HepG2 (cell line): ENCODE measurements around the gene SPTBN2. TPM values are rescaled to one million over a fixed set of nuclear protein-coding genes. Genes with fewer than 3 reads are reported as not detected.

ENCODE experiments used
- ATAC-seq: fragments of 200-7000 bp; cut with Tn5 transposase; 3 replicates; pipeline ENCODE4 v1.9.1; 2020; ENCODE audit warnings: mild to moderate bottlenecking, moderate library complexity
- BruUV-seq: library from RNA; stranded (reverse); fragments of 400-500 nt; replicated peaks from 2 replicates; lab custom pipeline; 2021; lab: Mats Ljungman, UMichigan
- CTCF ChIA-PET: fragments of 300-600 bp; formaldehyde crosslinking; extraction: SDS; loops from one replicate; lab custom pipeline; 2021; ENCODE audit warnings: low total read pairs, inconsistent platforms, low intra/inter-chr PET ratio; lab: Yijun Ruan, JAX
- POLR2A ChIA-PET: fragments of 350-600 bp; sonication (Branson Sonifier 250); formaldehyde crosslinking; loops from one replicate; lab custom pipeline; 2020; ENCODE audit warnings: antibody characterized with exemption, inconsistent platforms; lab: Yijun Ruan, JAX
- DNase-seq: peaks from one replicate; pipeline ENCODE4 v3.0.0-alpha.2; 2015; ENCODE audit warnings: low spot score
- FAIRE-seq: peaks from 3 replicates; lab custom pipeline; 2011; peaks lifted over from hg19 to GRCh38; lab: Jason Lieb, UNC
- H2AFZ ChIP-seq: one replicate; pipeline ENCODE4 v1.6.1; 2011; ENCODE audit warnings: low read length, inconsistent platforms
- H3K27ac ChIP-seq: fragments of 300-600 bp; 3 replicates; pipeline ENCODE4 v1.8.0; 2011; ENCODE audit warnings: mixed run types, mild to moderate bottlenecking, mixed read lengths, low read length, inconsistent platforms; ENCODE audit not compliant: insufficient read depth; ENCODE audit errors: extremely low read length
- H3K27me3 ChIP-seq, 2 experiments: fragments of 200-600 bp in 1 of 2; 2 replicates in 1 of 2; 3 replicates in 1 of 2; pipeline versions ENCODE4 v1.6.0 to v1.8.0; 2011; ENCODE audit warnings: low read length in 2 of 2, mild to moderate bottlenecking in 2 of 2, moderate library complexity in 2 of 2, inconsistent platforms in 1 of 2; ENCODE audit not compliant: insufficient read depth in 2 of 2, control insufficient read depth in 1 of 2
- H3K36me3 ChIP-seq, 2 experiments: fragments of 200-600 bp in 1 of 2; replicated peaks in 1 of 2; 2 replicates in 1 of 2; 3 replicates in 1 of 2; pipeline versions ENCODE4 v1.5.1 to v1.8.0; 2011; ENCODE audit warnings: low read length in 2 of 2, inconsistent platforms in 1 of 2; ENCODE audit not compliant: insufficient read depth in 2 of 2, control insufficient read depth in 1 of 2
- H3K4me1 ChIP-seq: 2 replicates; pipeline ENCODE4 v1.5.1; 2012; ENCODE audit warnings: low read length, inconsistent platforms; ENCODE audit not compliant: insufficient read depth
- H3K4me2 ChIP-seq: 2 replicates; pipeline ENCODE4 v1.6.0; 2011; ENCODE audit warnings: low read depth, low read length, inconsistent platforms
- H3K4me3 ChIP-seq, 3 experiments: fragments of 200-600 bp in 1 of 3; sonication (generic), shearing (Covaris generic) in 1 of 3; replicated peaks in 1 of 3; 2 replicates each; pipeline ENCODE4 v1.5.1; 2011 to 2016; ENCODE audit warnings: low read length in 3 of 3, inconsistent platforms in 2 of 3, low read depth in 2 of 3, mild to moderate bottlenecking in 2 of 3, control low read depth in 1 of 3, mixed read lengths in 1 of 3; ENCODE audit not compliant: insufficient read depth in 1 of 3
- H3K79me2 ChIP-seq: one replicate; pipeline ENCODE4 v1.6.1; 2011; ENCODE audit warnings: low read length, inconsistent platforms; ENCODE audit not compliant: insufficient read depth
- H3K9ac ChIP-seq: 2 replicates; pipeline ENCODE4 v1.6.0; 2011; ENCODE audit warnings: mild to moderate bottlenecking, low read depth, low read length, inconsistent platforms; ENCODE audit not compliant: insufficient read depth
- H3K9me3 ChIP-seq: 2 replicates; pipeline ENCODE4 v1.5.1; 2012; ENCODE audit warnings: mild to moderate bottlenecking, low read length
- H4K20me1 ChIP-seq: 2 replicates; pipeline ENCODE4 v1.6.0; 2011; ENCODE audit warnings: inconsistent platforms, mild to moderate bottlenecking, low read length, moderate library complexity; ENCODE audit not compliant: insufficient read depth
- ATM ChIP-seq: fragments of 450-650 bp; IDR thresholded peaks from 2 replicates; pipeline ENCODE4 v1.7.1; 2017; ENCODE audit warnings: mild to moderate bottlenecking, borderline replicate concordance
- CBX5 ChIP-seq: sonication (generic); formaldehyde crosslinking; IDR thresholded peaks from 2 replicates; pipeline ENCODE4 v1.4.0; 2020; ENCODE audit warnings: missing genetic modification reagents, borderline replicate concordance
- GABPB1 ChIP-seq: IDR thresholded peaks from 2 replicates; pipeline ENCODE4 v1.6.1; 2016; ENCODE audit warnings: mild to moderate bottlenecking, missing genetic modification reagents, moderate library complexity, missing compliant biosample characterization
- GATA4 ChIP-seq: sonication (generic); IDR thresholded peaks from 2 replicates; pipeline ENCODE4 v1.6.1; 2016; ENCODE audit warnings: antibody characterized with exemption, low read depth, borderline replicate concordance
- GTF3A ChIP-seq: sonication (generic); formaldehyde crosslinking; conservative IDR thresholded peaks from 2 replicates; pipeline ENCODE4 v1.4.0; 2020; ENCODE audit warnings: mild to moderate bottlenecking, missing genetic modification reagents
- KDM5A ChIP-seq: fragments of 200-600 bp; sonication (generic); IDR thresholded peaks from 2 replicates; pipeline ENCODE4 v1.7.0; 2018; ENCODE audit warnings: antibody characterized with exemption, mild to moderate bottlenecking, low read length, borderline replicate concordance
- KMT2A ChIP-seq: sonication (generic); formaldehyde crosslinking; IDR thresholded peaks from 2 replicates; pipeline ENCODE4 v1.4.0; 2020; ENCODE audit warnings: missing genetic modification reagents
- MED13 ChIP-seq: sonication (generic); formaldehyde crosslinking; IDR thresholded peaks from 2 replicates; pipeline ENCODE4 v1.5.0; 2020; ENCODE audit warnings: missing genetic modification reagents
- NCOA1 ChIP-seq: sonication (generic); formaldehyde crosslinking; IDR thresholded peaks from 2 replicates; pipeline ENCODE4 v1.9.0; 2021; ENCODE audit warnings: missing genetic modification reagents
- PHF20 ChIP-seq: sonication (generic); formaldehyde crosslinking; IDR thresholded peaks from 2 replicates; pipeline ENCODE4 v1.5.0; 2020; ENCODE audit warnings: mild to moderate bottlenecking, missing genetic modification reagents
- RAD21 ChIP-seq: fragments of 450-650 bp; formaldehyde crosslinking; IDR thresholded peaks from 2 replicates; pipeline ENCODE4 v1.5.0; 2020; ENCODE audit warnings: mild to moderate bottlenecking
- REPIN1 ChIP-seq: sonication (generic); formaldehyde crosslinking; IDR thresholded peaks from 2 replicates; pipeline ENCODE4 v1.8.0; 2022; ENCODE audit warnings: missing genetic modification reagents, low read depth, mild to moderate bottlenecking, borderline replicate concordance
- SALL1 ChIP-seq: sonication (generic); formaldehyde crosslinking; IDR thresholded peaks from 2 replicates; pipeline ENCODE4 v1.8.0; 2022; ENCODE audit warnings: mild to moderate bottlenecking, missing genetic modification reagents
- TAF1 ChIP-seq: sonication (generic); formaldehyde crosslinking; IDR thresholded peaks from 2 replicates; pipeline ENCODE4 v1.4.0; 2020; ENCODE audit warnings: missing genetic modification reagents
- ZBTB3 ChIP-seq: sonication (generic); formaldehyde crosslinking; IDR thresholded peaks from 2 replicates; pipeline ENCODE4 v1.4.0; 2020; ENCODE audit warnings: low read depth, mild to moderate bottlenecking, moderate library complexity, missing genetic modification reagents, borderline replicate concordance
- ZFP36L2 ChIP-seq: sonication (generic); formaldehyde crosslinking; IDR thresholded peaks from 2 replicates; pipeline ENCODE4 v1.4.0; 2020; ENCODE audit warnings: missing genetic modification reagents
- ZNF230 ChIP-seq: sonication (generic); formaldehyde crosslinking; IDR thresholded peaks from 2 replicates; pipeline ENCODE4 v1.4.0; 2020; ENCODE audit warnings: mild to moderate bottlenecking, missing genetic modification reagents
- ZNF484 ChIP-seq: sonication (generic); formaldehyde crosslinking; IDR thresholded peaks from 2 replicates; pipeline ENCODE4 v1.5.1; 2020; ENCODE audit warnings: mild to moderate bottlenecking, low read depth, missing genetic modification reagents, borderline replicate concordance
- ZNF660 ChIP-seq: sonication (generic); formaldehyde crosslinking; IDR thresholded peaks from 2 replicates; pipeline ENCODE4 v1.5.1; 2020; ENCODE audit warnings: mild to moderate bottlenecking, low read depth, missing genetic modification reagents, borderline replicate concordance
- ZSCAN20 ChIP-seq: sonication (generic); formaldehyde crosslinking; IDR thresholded peaks from 2 replicates; pipeline ENCODE4 v1.4.0; 2020; ENCODE audit warnings: missing genetic modification reagents, mild to moderate bottlenecking, borderline replicate concordance
- WGBS: methylation state at CpG from one replicate; pipeline ENCODE4 v1.1.6; 2017; ENCODE audit warnings: low lambda C conversion rate; 5-methylcytosine and 5-hydroxymethylcytosine counted together
- in situ Hi-C: cut with HindIII; loops from 2 replicates; pipeline ENCODE4 v1.10.0; 2017; ENCODE audit warnings: low pct_unique_long_range_greater_than_20kb; ENCODE audit not compliant: extremely low pct_ligation_motif_present
- intact Hi-C: fragments of 100-400 bp; cut with micrococcal nuclease; formaldehyde crosslinking; loops from one replicate; pipeline ENCODE4 v1.10.0; 2022; ENCODE audit not compliant: unreplicated experiment
- polyA plus RNA-seq, 8 experiments: library from polyadenylated mRNA; depleted of rRNA in 3 of 8; stranded (reverse) in 7 of 8; unstranded in 1 of 8; fragments of >200 nt; fragmentation: Illumina TruSeq in 4 of 8; extraction: Trizol in 4 of 8; gene quantifications; 2 replicates each; pipeline versions ENCODE4 v1.2.1 to v1.2.3, GENCODE V29; 2011 to 2016; ENCODE audit warnings: low read depth in 4 of 8, missing spikeins in 1 of 8, mixed read lengths in 1 of 8; ENCODE audit not compliant: insufficient read depth in 1 of 8
- total RNA-seq, 5 experiments: library from RNA; depleted of rRNA; stranded (reverse); fragments of >200 nt; fragmentation: Illumina TruSeq; extraction: Trizol; gene quantifications; 2 replicates each; pipeline ENCODE4 v1.2.3, GENCODE V29; 2016; ENCODE audit warnings: low read depth in 1 of 5
- TF ChIP-seq, protein P1 (sequence below), 2 experiments: sonication (generic) in 1 of 2; formaldehyde crosslinking in 1 of 2; IDR thresholded peaks; 2 replicates each; pipeline versions ENCODE4 v1.4.0 to v1.6.1; 2016 to 2020; ENCODE audit warnings: borderline replicate concordance in 1 of 2, low read depth in 1 of 2, mild to moderate bottlenecking in 1 of 2, missing genetic modification reagents in 1 of 2

SPTBN2 gene
- total and polyA plus RNA-seq, 2 of the 13 experiments (the other 11 are each of a cell fraction or from before 2014, with no cell fraction given): 0.65 to 4.0 TPM

GRCh38 chr11:66685276-66686099, 43.5 kb downstream of the SPTBN2 start (continued):
- no peak for TF ChIP-seq KDM5A
- TF ChIP-seq ATM: no peak
- TF ChIP-seq ZNF660 (CRISPR knock-in tag): no peak
- no peak for TF ChIP-seq REPIN1 (CRISPR knock-in tag)
- no peak for TF ChIP-seq GABPB1
- TF ChIP-seq ZNF484 (CRISPR knock-in tag): no peak
- no peak for TF ChIP-seq MED13 (CRISPR knock-in tag)
- no peak for TF ChIP-seq PHF20 (CRISPR knock-in tag)
- no peak for TF ChIP-seq GATA4
- no peak for TF ChIP-seq TAF1

- ATAC-seq (no peak), FAIRE-seq (no peak)
- intact Hi-C loops: no loop called here
- no peak overlapping the region for H3K4me3 ChIP-seq
- H3K79me2 ChIP-seq: no peaks in the 10 kb centered on the region
- no peak overlapping the region for H3K4me2 ChIP-seq
- no peaks in the 10 kb centered on the region for H3K36me3 ChIP-seq
- H3K9me3 ChIP-seq: no peaks in the 10 kb centered on the region
- 83% methylated on average over 1 of the region's 2 CpGs for WGBS
- no peak overlapping the region for H3K27ac ChIP-seq
- TF ChIP-seq GTF3A (CRISPR knock-in tag): no peak
- no peak for TF ChIP-seq KMT2A
- TF ChIP-seq ZFP36L2: no peak
- TF ChIP-seq ZBTB3 (CRISPR knock-in tag): no peak
- no peak for TF ChIP-seq SALL1 (CRISPR knock-in tag)
- TF ChIP-seq, protein P1, sequence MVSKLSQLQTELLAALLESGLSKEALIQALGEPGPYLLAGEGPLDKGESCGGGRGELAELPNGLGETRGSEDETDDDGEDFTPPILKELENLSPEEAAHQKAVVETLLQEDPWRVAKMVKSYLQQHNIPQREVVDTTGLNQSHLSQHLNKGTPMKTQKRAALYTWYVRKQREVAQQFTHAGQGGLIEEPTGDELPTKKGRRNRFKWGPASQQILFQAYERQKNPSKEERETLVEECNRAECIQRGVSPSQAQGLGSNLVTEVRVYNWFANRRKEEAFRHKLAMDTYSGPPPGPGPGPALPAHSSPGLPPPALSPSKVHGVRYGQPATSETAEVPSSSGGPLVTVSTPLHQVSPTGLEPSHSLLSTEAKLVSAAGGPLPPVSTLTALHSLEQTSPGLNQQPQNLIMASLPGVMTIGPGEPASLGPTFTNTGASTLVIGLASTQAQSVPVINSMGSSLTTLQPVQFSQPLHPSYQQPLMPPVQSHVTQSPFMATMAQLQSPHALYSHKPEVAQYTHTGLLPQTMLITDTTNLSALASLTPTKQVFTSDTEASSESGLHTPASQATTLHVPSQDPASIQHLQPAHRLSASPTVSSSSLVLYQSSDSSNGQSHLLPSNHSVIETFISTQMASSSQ (IDR thresholded peaks at IDR 0.05; ENCODE audit: low read depth): no peak
- TF ChIP-seq, protein P1 (CRISPR knock-in tag; IDR thresholded peaks at IDR 0.05; ENCODE audit: borderline replicate concordance): no peak
- TF ChIP-seq RAD21 (CRISPR knock-in tag): no peak
- TF ChIP-seq ZSCAN20 (CRISPR knock-in tag): no peak
- no peak for TF ChIP-seq NCOA1 (CRISPR knock-in tag)
- no peak for TF ChIP-seq CBX5
- TF ChIP-seq ZNF230: no peak
- TF ChIP-seq, all 625 proteins: peak for 0
- POLR2A ChIA-PET: no interaction called here
- Histone ChIP-seq H3K4me1 (no peaks in the 10 kb centered on the region), H3K9ac (no peak overlapping the region), H2AFZ (no peak overlapping the region), H3K27me3 (no peaks in the 10 kb centered on the region; a peak in 1 of 5 replicates), H4K20me1 (no peaks in the 10 kb centered on the region)
- BruUV-seq: no TSS peak
- CTCF ChIA-PET: no interaction called here
- no peak for DNase-seq
- in situ Hi-C loops: no loop called here
These were observed 44.4 kb downstream of the SPTBN2 start for GRCh38 chr11:66684635-66685034.
